B cell (primary cell): ENCODE measurements around the gene PXMP4. TPM values are rescaled to one million over a fixed set of nuclear protein-coding genes. Genes with fewer than 3 reads are reported as not detected.
"Not testable (repeated sequence)": the region's sequence is repeated elsewhere in the genome, so short reads cannot be mapped to it uniquely, and the experiment has no call there.

Experiments
- ATAC-seq: fragments of 200-7000 bp; cut with Tn5 transposase; one replicate; pipeline ENCODE4 v1.10.0; 2021; ENCODE audit warnings: low read depth, mild to moderate bottlenecking, moderate number of reproducible peaks, moderate library complexity
- CTCF ChIA-PET: fragments of 350-600 bp; sonication (Branson Sonifier 250); formaldehyde crosslinking; loops from one replicate; lab custom pipeline; 2021; ENCODE audit warnings: antibody characterized with exemption, inconsistent platforms; lab: Charles Lee
- POLR2A ChIA-PET: fragments of 350-600 bp; sonication (Branson Sonifier 250); formaldehyde crosslinking; loops from one replicate; lab custom pipeline; 2021; ENCODE audit warnings: antibody characterized with exemption; lab: Charles Lee
- DNase-seq: peaks from one replicate; pipeline ENCODE4 v3.0.0; 2013
- H2AFZ ChIP-seq: 2 replicates; pipeline ENCODE4 v1.6.1; 2012; ENCODE audit warnings: mild to moderate bottlenecking, low read depth, low read length; ENCODE audit not compliant: insufficient read depth, poor library complexity, severe bottlenecking
- H3K27ac ChIP-seq, 2 donors: 1 replicate in 1 of 2; 2 replicates in 1 of 2; pipeline ENCODE4 v1.5.1; 2012 to 2013; ENCODE audit warnings: low read length in 2 of 2, mild to moderate bottlenecking in 2 of 2, moderate library complexity in 1 of 2
- H3K27me3 ChIP-seq, 4 experiments: fragments of 200-600 bp in 1 of 4; sonication (generic) in 1 of 4; replicated peaks in 1 of 4; 1 replicate in 2 of 4; 2 replicates in 2 of 4; pipeline versions ENCODE4 v1.6.1 to v1.7.0; 2013 to 2016; ENCODE audit warnings: low read length in 3 of 4, mild to moderate bottlenecking in 2 of 4, mixed read lengths in 1 of 4, moderate library complexity in 1 of 4; ENCODE audit not compliant: insufficient read depth in 4 of 4, control insufficient read depth in 3 of 4; ENCODE audit errors: control extremely low read depth in 1 of 4
- H3K36me3 ChIP-seq, 2 experiments: replicated peaks in 1 of 2; 1 replicate in 1 of 2; 2 replicates in 1 of 2; pipeline versions ENCODE4 v1.6.1 to v1.7.1; 2013; ENCODE audit warnings: low read length in 1 of 2; ENCODE audit not compliant: insufficient read depth in 2 of 2, control insufficient read depth in 1 of 2; ENCODE audit errors: control extremely low read depth in 1 of 2, extremely low read depth in 1 of 2
- H3K4me1 ChIP-seq, 2 donors: fragments of 200-600 bp in 1 of 2; sonication (generic) in 1 of 2; 1 replicate in 1 of 2; 2 replicates in 1 of 2; pipeline versions ENCODE4 v1.5.1 to v1.6.1; 2013 to 2017; ENCODE audit warnings: low read length in 2 of 2; ENCODE audit not compliant: control insufficient read depth in 2 of 2, insufficient read depth in 2 of 2
- H3K4me2 ChIP-seq: replicated peaks from 2 replicates; pipeline ENCODE3; 2012; ENCODE audit warnings: mild to moderate bottlenecking, low read depth, low read length; ENCODE audit not compliant: poor library complexity, severe bottlenecking
- H3K4me3 ChIP-seq, 5 experiments: fragments of 200-600 bp in 1 of 5; sonication (generic) in 1 of 5; 1 replicate in 3 of 5; 2 replicates in 2 of 5; pipeline versions ENCODE4 v1.5.1 to v1.7.0; 2011 to 2016; ENCODE audit warnings: low read length in 4 of 5, mild to moderate bottlenecking in 4 of 5, low read depth in 2 of 5, control low read depth in 1 of 5, moderate library complexity in 1 of 5; ENCODE audit not compliant: insufficient read depth in 1 of 5; ENCODE audit errors: control extremely low read depth in 1 of 5, extremely low read depth in 1 of 5
- H3K79me2 ChIP-seq: fragments of 200-600 bp; sonication (generic); one replicate; pipeline ENCODE4 v1.6.0; 2016; ENCODE audit warnings: low read length; ENCODE audit not compliant: control insufficient read depth, insufficient read depth
- H3K9ac ChIP-seq: fragments of 200-600 bp; sonication (generic); 2 replicates; pipeline ENCODE4 v1.6.1; 2017; ENCODE audit warnings: mild to moderate bottlenecking, low read length, moderate library complexity
- H3K9me3 ChIP-seq, 3 donors: one replicate each; pipeline versions ENCODE4 v1.6.1 to v1.7.1; 2013; ENCODE audit warnings: low read length in 2 of 3; ENCODE audit not compliant: control insufficient read depth in 2 of 3, insufficient read depth in 1 of 3; ENCODE audit errors: control extremely low read depth in 1 of 3
- H4K20me1 ChIP-seq: 2 replicates; pipeline ENCODE4 v1.6.0; 2012; ENCODE audit warnings: mild to moderate bottlenecking, low read length; ENCODE audit not compliant: insufficient read depth, control insufficient read depth, poor library complexity, severe bottlenecking
- H3K27ac Mint-ChIP-seq: one replicate; pipeline ENCODE4 v1.8.0; 2021; ENCODE audit warnings: mixed read lengths
- H3K27me3 Mint-ChIP-seq: one replicate; pipeline ENCODE4 v1.8.0; 2021; ENCODE audit warnings: mixed read lengths
- H3K4me1 Mint-ChIP-seq: one replicate; pipeline ENCODE4 v1.8.0; 2021; ENCODE audit warnings: mixed read lengths
- H3K4me3 Mint-ChIP-seq: one replicate; pipeline ENCODE4 v1.8.0; 2021; ENCODE audit warnings: mixed read lengths
- H3K9me3 Mint-ChIP-seq: one replicate; pipeline ENCODE4 v1.8.0; 2022; ENCODE audit warnings: mixed read lengths; ENCODE audit not compliant: insufficient read depth
- EZH2 ChIP-seq: IDR thresholded peaks from 2 replicates; pipeline ENCODE4 v1.6.1; 2012; ENCODE audit warnings: borderline replicate concordance, low read depth, mild to moderate bottlenecking, moderate library complexity, low read length; ENCODE audit not compliant: insufficient read depth, poor library complexity, severe bottlenecking
- WGBS: methylation state at CpG from one replicate; pipeline ENCODE4 v1.1.5; 2013; ENCODE audit warnings: missing lambda C conversion rate; ENCODE audit not compliant: insufficient coverage; 5-methylcytosine and 5-hydroxymethylcytosine counted together
- intact Hi-C: fragments of 100-400 bp; cut with micrococcal nuclease; formaldehyde crosslinking; loops from one replicate; pipeline ENCODE4 v1.10.0; 2022
- polyA plus RNA-seq: library from polyadenylated mRNA; depleted of rRNA; stranded (reverse); fragments of >200 nt; gene quantifications from 2 replicates; pipeline ENCODE4 v1.2.3, GENCODE V29; 2012
- total RNA-seq, 2 donors: library from RNA; stranded (reverse); fragments of 120-200 nt in 1 of 2; gene quantifications; 1 replicate in 1 of 2; 2 replicates in 1 of 2; pipeline versions ENCODE4 v1.2.3 to v1.2.4, GENCODE V29; 2013 to 2022
- TF ChIP-seq, protein P1 (sequence below): fragments of 200-600 bp; IDR thresholded peaks from one replicate; pipeline ENCODE4 v1.8.0; 2022; ENCODE audit warnings: antibody characterized with exemption, mild to moderate bottlenecking

The PXMP4 gene
- total and polyA plus RNA-seq, 2 donors (not counting 1 experiment from before 2014, with no cell fraction given): 5.0 to 6.6 TPM

DNA sequence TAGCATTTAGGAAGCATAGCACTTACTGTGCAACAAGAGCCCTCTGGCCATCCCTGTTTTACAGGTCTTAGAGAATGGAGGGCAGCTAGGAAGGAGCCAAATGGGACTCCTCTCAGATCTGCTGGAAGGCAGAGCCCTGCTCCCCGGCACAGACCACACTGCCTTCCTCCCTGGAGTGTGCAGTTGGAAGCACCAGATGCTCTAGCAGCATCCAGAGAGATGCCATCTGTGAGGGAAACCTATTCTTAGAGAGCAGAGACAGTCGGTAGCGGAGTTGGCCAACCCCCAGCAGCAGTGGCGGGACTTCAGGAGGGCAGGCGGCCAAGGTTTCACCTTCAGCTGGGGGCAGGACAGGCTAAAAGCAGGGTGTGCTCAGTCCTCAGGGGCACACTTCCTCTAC is 17.2 kb downstream of the PXMP4 start:
- H3K27ac ChIP-seq: no peak overlapping the region
- 53% methylated on average over 5 of the region's 5 CpGs for WGBS
- Mint-ChIP-seq H3K4me1 (no peaks in the 10 kb centered on the region), H3K4me3 (no peak overlapping the region), H3K27ac (no peak overlapping the region), H3K27me3 (no peaks in the 10 kb centered on the region), H3K9me3 (no peaks in the 10 kb centered on the region)
- CTCF ChIA-PET: no interaction called here
- TF ChIP-seq, protein P1, sequence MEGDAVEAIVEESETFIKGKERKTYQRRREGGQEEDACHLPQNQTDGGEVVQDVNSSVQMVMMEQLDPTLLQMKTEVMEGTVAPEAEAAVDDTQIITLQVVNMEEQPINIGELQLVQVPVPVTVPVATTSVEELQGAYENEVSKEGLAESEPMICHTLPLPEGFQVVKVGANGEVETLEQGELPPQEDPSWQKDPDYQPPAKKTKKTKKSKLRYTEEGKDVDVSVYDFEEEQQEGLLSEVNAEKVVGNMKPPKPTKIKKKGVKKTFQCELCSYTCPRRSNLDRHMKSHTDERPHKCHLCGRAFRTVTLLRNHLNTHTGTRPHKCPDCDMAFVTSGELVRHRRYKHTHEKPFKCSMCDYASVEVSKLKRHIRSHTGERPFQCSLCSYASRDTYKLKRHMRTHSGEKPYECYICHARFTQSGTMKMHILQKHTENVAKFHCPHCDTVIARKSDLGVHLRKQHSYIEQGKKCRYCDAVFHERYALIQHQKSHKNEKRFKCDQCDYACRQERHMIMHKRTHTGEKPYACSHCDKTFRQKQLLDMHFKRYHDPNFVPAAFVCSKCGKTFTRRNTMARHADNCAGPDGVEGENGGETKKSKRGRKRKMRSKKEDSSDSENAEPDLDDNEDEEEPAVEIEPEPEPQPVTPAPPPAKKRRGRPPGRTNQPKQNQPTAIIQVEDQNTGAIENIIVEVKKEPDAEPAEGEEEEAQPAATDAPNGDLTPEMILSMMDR: no peak
- no peak for TF ChIP-seq EZH2
- no peaks in the 10 kb centered on the region for H3K4me1 ChIP-seq
- no peak overlapping the region for H2AFZ ChIP-seq
- H3K36me3 ChIP-seq: peaks cover 0 to 15% of the 10 kb centered on the region in 2 experiments
- no peak overlapping the region for H3K4me2 ChIP-seq
- H3K79me2 ChIP-seq: no peaks in the 10 kb centered on the region
- no peak overlapping the region for H3K9ac ChIP-seq
- H4K20me1 ChIP-seq: no peaks in the 10 kb centered on the region
- H3K4me3 ChIP-seq: no peak overlapping the region
- H3K9me3 ChIP-seq: peaks cover 0 to 19% (median 0%) of the 10 kb centered on the region in 3 donors
- no peaks in the 10 kb centered on the region for H3K27me3 ChIP-seq
- ATAC-seq (no peak), DNase-seq (no peak)
- intact Hi-C loops: no loop called here
- POLR2A ChIA-PET: no interaction called here

DNA sequence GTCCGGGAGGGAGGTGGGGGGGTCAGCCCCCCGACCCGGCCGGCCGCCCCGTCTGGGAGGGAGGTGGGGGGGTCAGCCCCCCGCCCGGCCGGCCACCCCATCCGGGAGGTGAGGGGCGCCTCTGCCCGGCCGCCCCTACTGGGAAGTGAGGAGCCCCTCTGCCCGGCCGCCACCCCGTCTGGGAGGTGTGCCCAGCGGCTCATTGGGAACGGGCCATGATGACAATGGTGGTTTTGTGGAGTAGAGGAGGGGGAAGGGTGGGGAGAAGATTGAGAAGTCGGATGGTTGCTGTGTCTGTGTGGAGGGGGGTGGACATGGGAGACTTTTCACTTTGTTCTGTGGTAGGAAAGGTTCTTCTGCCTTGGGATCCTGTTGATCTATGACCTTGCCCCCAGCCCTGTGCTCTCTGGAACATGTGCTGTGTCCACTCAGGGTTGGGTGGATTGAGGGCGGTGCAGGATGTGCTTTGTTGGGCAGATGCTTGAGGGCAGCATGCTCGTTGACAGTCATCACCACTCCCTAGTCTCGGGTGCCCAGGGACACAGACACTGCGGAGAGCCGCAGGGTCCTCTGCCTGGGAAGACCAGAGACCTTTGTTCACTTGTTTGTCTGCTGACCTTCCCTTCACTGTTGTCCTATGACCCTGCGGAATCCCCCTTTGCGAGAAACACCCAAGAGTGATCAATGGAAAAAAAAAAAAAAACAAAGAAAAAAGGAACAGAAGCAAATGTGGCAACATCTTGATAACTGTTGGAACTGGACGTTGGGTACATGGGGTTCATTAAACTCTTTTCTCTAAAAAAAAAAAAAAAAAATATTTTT is 18.3 kb downstream of the PXMP4 start:
- WGBS: 97% methylated on average over 10 of the region's 27 CpGs
- ChIA-PET POLR2A (no interaction called here), CTCF (no interaction called here)
- TF ChIP-seq, protein P1: no peak
- Histone ChIP-seq H3K79me2 (no peaks in the 10 kb centered on the region), H3K27me3 (no peaks in the 10 kb centered on the region), H3K36me3 (peaks cover 0 to 6% of the 10 kb centered on the region in 2 experiments), H3K27ac (no peak overlapping the region), H3K9me3 (peaks cover 0 to 19% (median 0%) of the 10 kb centered on the region in 3 donors), H3K4me2 (no peak overlapping the region), H2AFZ (no peak overlapping the region), H4K20me1 (no peaks in the 10 kb centered on the region), H3K4me3 (no peak overlapping the region), H3K9ac (no peak overlapping the region), H3K4me1 (no peaks in the 10 kb centered on the region)
- Mint-ChIP-seq H3K9me3 (no peaks in the 10 kb centered on the region), H3K4me1 (no peaks in the 10 kb centered on the region), H3K27ac (no peak overlapping the region), H3K27me3 (no peaks in the 10 kb centered on the region), H3K4me3 (no peak overlapping the region)
- ATAC-seq: no peak
- intact Hi-C loops: no loop called here
- no peak for DNase-seq

DNA sequence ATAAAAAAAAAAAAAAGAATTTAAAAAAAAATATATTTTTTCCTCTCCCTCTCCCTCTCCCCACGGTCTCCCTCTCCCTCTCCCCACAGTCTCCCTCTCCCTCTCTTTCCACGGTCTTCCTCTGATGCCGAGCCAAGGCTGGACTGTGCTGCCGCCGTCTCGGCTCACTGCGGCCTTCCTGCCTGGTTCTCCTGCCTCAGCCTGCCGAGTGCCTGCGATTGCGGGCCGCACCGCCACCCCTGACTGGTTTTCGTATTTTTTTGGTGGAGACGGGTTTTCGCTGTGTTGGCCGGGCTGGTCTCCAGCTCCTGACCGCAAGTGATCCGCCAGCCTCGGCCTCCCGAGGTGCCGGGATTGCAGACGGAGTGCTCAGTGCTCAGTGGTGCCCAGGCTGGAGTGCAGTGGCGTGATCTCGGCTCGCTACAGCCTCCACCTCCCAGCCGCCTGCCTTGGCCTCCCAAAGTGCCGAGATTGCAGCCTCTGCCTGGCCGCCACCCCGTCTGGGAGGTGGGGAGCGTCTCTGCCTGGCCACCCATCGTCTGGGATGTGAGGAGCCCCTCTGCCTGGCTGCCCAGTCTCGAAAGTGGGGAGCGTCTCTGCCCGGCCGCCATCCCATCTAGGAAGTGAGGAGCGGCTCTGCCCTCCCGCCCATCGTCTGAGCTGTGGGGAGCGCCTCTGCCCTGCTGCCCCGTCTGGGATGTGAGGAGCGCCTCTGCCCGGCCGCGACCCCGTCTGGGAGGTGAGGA is 19.2 kb downstream of the PXMP4 start:
- H3K27me3 ChIP-seq, H4K20me1 ChIP-seq, H3K4me1 ChIP-seq, H3K4me3 ChIP-seq, H3K27me3 Mint-ChIP-seq, H3K4me2 ChIP-seq, H3K27ac ChIP-seq, H3K4me1 Mint-ChIP-seq, CTCF ChIA-PET, intact Hi-C loops, POLR2A ChIA-PET, H3K27ac Mint-ChIP-seq, H3K79me2 ChIP-seq, H3K9me3 Mint-ChIP-seq, H2AFZ ChIP-seq, H3K36me3 ChIP-seq, ATAC-seq, DNase-seq, H3K9ac ChIP-seq, H3K4me3 Mint-ChIP-seq: not testable (repeated sequence)
- 98% methylated on average over 42 of the region's 45 CpGs for WGBS
- H3K9me3 ChIP-seq: peaks cover 0 to 19% (median 0%) of the 10 kb centered on the region in 3 donors
